ENCODE results near the gene ZDHHC17. TPM values are rescaled to one million over a fixed set of nuclear protein-coding genes. Genes with fewer than 3 reads are reported as not detected.

Gene ZDHHC17
- total RNA-seq, 1 donor = 33.3 TPM

GRCh38 chr12:76811976-76812375 is 48.1 kb downstream of the ZDHHC17 start:
- no peak for DNase-seq (ENCODE audit: low read depth)
- TF ChIP-seq CTCF (IDR thresholded peaks at IDR 0.05; ENCODE audit: insufficient read depth, low read length) = no peak
- no peak overlapping the region for H3K4me3 ChIP-seq (ENCODE audit: low read depth, low read length)

GRCh38 chr12:76813265-76813664 is 49.4 kb downstream of the ZDHHC17 start:
- TF ChIP-seq CTCF (IDR thresholded peaks at IDR 0.05; ENCODE audit: insufficient read depth, low read length) = no peak
- H3K4me3 ChIP-seq (ENCODE audit: low read depth, low read length) = no peak overlapping the region
- DNase-seq (ENCODE audit: low read depth) = peak; percentile 13

- no peak overlapping the region for H3K4me3 ChIP-seq (ENCODE audit: low read depth, low read length)
- no peak for DNase-seq (ENCODE audit: low read depth)
- no peak for TF ChIP-seq CTCF (IDR thresholded peaks at IDR 0.05; ENCODE audit: insufficient read depth, low read length)
Measured at GRCh38 chr12:76813972-76814371, 50.1 kb downstream of the ZDHHC17 start.

- H3K4me3 ChIP-seq (ENCODE audit: low read depth, low read length) = no peak overlapping the region
- peak; percentile 52 for DNase-seq (ENCODE audit: low read depth)
- peak; percentile 76 for TF ChIP-seq CTCF (IDR thresholded peaks at IDR 0.05; ENCODE audit: insufficient read depth, low read length)
Measured at GRCh38 chr12:76820888-76821482, 57.1 kb downstream of the ZDHHC17 start.

GRCh38 chr12:76830436-76830835 is 66.5 kb downstream of the ZDHHC17 start:
- no peak overlapping the region for H3K4me3 ChIP-seq (ENCODE audit: low read depth, low read length)
- no peak for TF ChIP-seq CTCF (IDR thresholded peaks at IDR 0.05; ENCODE audit: insufficient read depth, low read length)
- peak; percentile 15 for DNase-seq (ENCODE audit: low read depth)

GRCh38 chr12:76836633-76837032 is 72.7 kb downstream of the ZDHHC17 start:
- H3K4me3 ChIP-seq (ENCODE audit: low read depth, low read length) = no peak overlapping the region
- no peak for DNase-seq (ENCODE audit: low read depth)
- no peak for TF ChIP-seq CTCF (IDR thresholded peaks at IDR 0.05; ENCODE audit: insufficient read depth, low read length)

- H3K4me3 ChIP-seq (ENCODE audit: low read depth, low read length) = no peak overlapping the region
- DNase-seq (ENCODE audit: low read depth) = no peak
- no peak for TF ChIP-seq CTCF (IDR thresholded peaks at IDR 0.05; ENCODE audit: insufficient read depth, low read length)
Measured at GRCh38 chr12:76847260-76847659, 83.3 kb downstream of the ZDHHC17 start.

Data from fibroblast of the aortic adventitia (primary cell).